ENCODE data around the gene PRG2. TPM values are rescaled to one million over a fixed set of nuclear protein-coding genes. Genes with fewer than 3 reads are reported as not detected.

The PRG2 gene
- total RNA-seq, 1 donor = not detected

GRCh38 chr11:57397394-57397990, 7.0 kb upstream of the PRG2 start:
- H3K4me3 ChIP-seq (ENCODE audit: low read depth, low read length) = no peak overlapping the region
- TF ChIP-seq, protein P1, sequence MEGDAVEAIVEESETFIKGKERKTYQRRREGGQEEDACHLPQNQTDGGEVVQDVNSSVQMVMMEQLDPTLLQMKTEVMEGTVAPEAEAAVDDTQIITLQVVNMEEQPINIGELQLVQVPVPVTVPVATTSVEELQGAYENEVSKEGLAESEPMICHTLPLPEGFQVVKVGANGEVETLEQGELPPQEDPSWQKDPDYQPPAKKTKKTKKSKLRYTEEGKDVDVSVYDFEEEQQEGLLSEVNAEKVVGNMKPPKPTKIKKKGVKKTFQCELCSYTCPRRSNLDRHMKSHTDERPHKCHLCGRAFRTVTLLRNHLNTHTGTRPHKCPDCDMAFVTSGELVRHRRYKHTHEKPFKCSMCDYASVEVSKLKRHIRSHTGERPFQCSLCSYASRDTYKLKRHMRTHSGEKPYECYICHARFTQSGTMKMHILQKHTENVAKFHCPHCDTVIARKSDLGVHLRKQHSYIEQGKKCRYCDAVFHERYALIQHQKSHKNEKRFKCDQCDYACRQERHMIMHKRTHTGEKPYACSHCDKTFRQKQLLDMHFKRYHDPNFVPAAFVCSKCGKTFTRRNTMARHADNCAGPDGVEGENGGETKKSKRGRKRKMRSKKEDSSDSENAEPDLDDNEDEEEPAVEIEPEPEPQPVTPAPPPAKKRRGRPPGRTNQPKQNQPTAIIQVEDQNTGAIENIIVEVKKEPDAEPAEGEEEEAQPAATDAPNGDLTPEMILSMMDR (IDR thresholded peaks at IDR 0.05; ENCODE audit: insufficient read depth, low read length) = no peak
- DNase-seq (ENCODE audit: low read depth) = no peak

DNA sequence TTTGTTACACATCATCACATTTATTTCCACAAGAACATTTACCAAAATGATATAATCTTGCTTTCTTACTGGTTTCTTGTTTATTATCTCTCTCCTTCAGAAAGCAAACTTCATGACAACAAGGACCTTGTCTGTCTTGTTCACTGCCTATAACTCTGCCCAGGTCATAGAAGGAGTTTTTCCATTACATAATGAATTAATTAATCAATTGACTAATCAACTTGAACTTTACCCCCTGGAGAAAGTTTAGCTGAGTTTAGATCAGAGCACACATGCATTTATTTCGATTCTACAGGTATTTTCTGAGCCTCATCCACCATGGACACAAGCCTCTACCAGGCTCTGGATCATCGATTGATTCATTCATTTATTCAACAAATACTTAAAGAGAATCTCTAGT, 6.3 kb upstream of the PRG2 start:
- H3K4me3 ChIP-seq (ENCODE audit: low read depth, low read length) = no peak overlapping the region
- TF ChIP-seq, protein P1 (IDR thresholded peaks at IDR 0.05; ENCODE audit: insufficient read depth, low read length) = no peak
- DNase-seq (ENCODE audit: low read depth) = no peak

DNA sequence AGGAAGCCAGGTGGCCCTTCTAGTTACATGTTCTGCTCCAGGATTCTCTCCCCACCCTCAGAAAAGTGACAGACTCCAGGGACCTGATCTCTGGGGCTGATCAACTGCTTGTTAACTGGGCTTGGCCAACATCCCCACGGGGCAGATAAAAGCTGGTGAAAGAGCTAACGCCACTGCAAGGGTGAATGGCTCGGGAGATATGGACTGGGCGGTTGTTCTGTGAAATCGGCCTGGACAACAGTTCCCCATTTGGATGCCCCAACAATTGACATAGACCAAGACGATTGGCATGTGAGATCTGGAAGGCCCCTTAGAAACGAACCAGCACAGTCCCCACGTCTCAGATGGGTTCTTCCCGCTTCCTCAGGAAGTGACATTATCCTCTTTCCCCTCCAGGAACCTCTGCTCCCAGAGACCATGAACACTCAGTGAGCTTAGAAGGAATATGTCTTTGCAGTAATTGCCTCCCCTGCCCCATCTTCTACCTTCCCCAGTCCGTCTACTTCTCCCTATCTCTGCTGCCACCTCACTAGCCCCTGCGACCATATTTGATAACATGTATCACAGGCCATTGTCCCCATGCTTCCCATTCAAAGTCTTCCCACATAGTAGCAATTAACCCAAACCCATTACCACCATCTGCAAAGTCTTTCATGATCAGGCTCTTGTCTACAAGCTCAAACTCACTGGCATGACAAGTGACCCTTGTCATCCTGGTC, 5.6 kb upstream of the PRG2 start:
- TF ChIP-seq, protein P1 (IDR thresholded peaks at IDR 0.05; ENCODE audit: insufficient read depth, low read length) = no peak
- H3K4me3 ChIP-seq (ENCODE audit: low read depth, low read length) = no peak overlapping the region

DNA sequence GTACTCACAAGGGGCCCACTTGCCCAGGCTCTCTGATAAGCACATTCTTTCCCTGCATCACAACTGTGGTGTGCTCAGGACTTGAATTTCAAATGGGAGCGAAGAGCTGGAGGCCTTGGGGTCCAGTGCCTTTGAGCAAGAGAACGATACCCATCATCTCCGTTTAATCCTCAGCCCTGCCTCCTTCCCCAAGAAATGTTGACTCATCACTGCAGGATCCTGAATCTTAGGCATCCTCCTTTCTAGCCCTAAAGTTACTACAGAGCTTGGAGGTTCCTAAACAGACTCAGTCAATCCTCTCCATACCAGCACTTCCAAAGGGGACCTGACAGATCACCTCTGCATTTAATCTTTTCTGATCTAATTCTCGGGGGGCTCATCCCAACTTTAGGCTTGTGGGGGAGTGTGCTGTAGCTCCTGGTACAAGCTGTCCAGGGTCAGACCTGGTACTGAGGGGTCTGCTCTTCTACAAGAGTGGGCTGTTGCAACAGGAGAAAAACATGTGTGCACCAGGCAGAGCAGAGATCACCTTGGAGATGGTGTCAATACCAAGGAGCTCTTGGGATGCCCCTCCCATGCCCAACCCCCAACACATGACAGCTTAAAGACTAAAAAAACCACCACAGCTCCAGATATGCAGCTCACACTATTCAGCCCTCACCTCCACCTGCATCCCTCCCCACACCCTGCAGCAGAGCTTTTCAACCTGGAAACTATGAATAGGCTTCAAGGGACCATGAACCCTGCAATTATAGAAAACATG, 3.9 kb upstream of the PRG2 start:
- DNase-seq (ENCODE audit: low read depth) = no peak
- no peak overlapping the region for H3K4me3 ChIP-seq (ENCODE audit: low read depth, low read length)
- TF ChIP-seq, protein P1 (IDR thresholded peaks at IDR 0.05; ENCODE audit: insufficient read depth, low read length) = no peak

More for the DNA sequence above, 5.6 kb upstream of the PRG2 start:
- no peak for DNase-seq (ENCODE audit: low read depth)

DNA sequence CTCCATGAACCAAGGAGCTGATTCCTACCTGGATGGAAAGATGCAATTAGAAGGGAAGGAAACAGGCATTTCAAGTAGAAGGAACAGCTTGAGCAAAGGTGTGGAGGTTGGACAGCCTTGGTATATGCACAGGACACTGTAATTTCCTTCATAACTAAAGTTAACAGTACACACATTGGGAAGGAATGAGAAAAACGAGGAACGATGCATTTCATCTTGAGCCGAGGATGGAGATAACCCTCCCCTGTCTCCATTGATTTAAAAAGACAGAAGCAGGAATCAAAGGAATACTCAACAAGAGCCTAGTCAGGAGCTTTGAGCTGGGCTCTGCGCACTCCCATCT, 2.3 kb upstream of the PRG2 start:
- H3K4me3 ChIP-seq (ENCODE audit: low read depth, low read length) = no peak overlapping the region
- TF ChIP-seq, protein P1 (IDR thresholded peaks at IDR 0.05; ENCODE audit: insufficient read depth, low read length) = no peak
- DNase-seq (ENCODE audit: low read depth) = no peak

- TF ChIP-seq, protein P1 (IDR thresholded peaks at IDR 0.05; ENCODE audit: insufficient read depth, low read length) = no peak
- H3K4me3 ChIP-seq (ENCODE audit: low read depth, low read length) = no peak overlapping the region
- no peak for DNase-seq (ENCODE audit: low read depth)
Measured at GRCh38 chr11:57392066-57392762, 1.8 kb upstream of the PRG2 start.

Data from fibroblast of the aortic adventitia (primary cell).